Mesenchymal stem cell (in vitro differentiated cells and primary cell): ENCODE data around the gene PTBP2.

Source experiments
- DNase-seq: peaks from one replicate; pipeline ENCODE4 v3.0.0-alpha.2; 2013
- H2AFZ ChIP-seq: one replicate; pipeline ENCODE4 v1.6.1; 2013; ENCODE audit warnings: low read depth, mild to moderate bottlenecking, control low read depth, inconsistent platforms, low read length, moderate library complexity
- H2AK5ac ChIP-seq: 2 replicates; pipeline ENCODE4 v1.6.1; 2013; ENCODE audit warnings: low read length, moderate library complexity, mild to moderate bottlenecking, inconsistent platforms; ENCODE audit not compliant: severe bottlenecking
- H2BK120ac ChIP-seq: one replicate; pipeline ENCODE4 v1.6.1; 2013; ENCODE audit warnings: low read depth, mild to moderate bottlenecking, inconsistent platforms, low read length, moderate library complexity
- H2BK12ac ChIP-seq, 2 experiments: one replicate each; pipeline ENCODE4 v1.6.1; 2013; ENCODE audit warnings: inconsistent platforms in 2 of 2, low read length in 2 of 2, mild to moderate bottlenecking in 2 of 2, moderate library complexity in 2 of 2, control low read depth in 1 of 2
- H2BK15ac ChIP-seq: one replicate; pipeline ENCODE4 v1.6.1; 2013; ENCODE audit warnings: mild to moderate bottlenecking, low read depth, inconsistent platforms; ENCODE audit not compliant: poor library complexity, severe bottlenecking
- H2BK5ac ChIP-seq: 2 replicates; pipeline ENCODE4 v1.6.1; 2013; ENCODE audit warnings: low read depth, mild to moderate bottlenecking, low read length, control low read depth, inconsistent platforms; ENCODE audit not compliant: poor library complexity, severe bottlenecking
- H3K14ac ChIP-seq, 2 experiments: one replicate each; pipeline ENCODE4 v1.6.1; 2013; ENCODE audit warnings: inconsistent platforms in 2 of 2, low read length in 2 of 2, control low read depth in 1 of 2, mild to moderate bottlenecking in 1 of 2, moderate library complexity in 1 of 2
- H3K18ac ChIP-seq, 2 experiments: one replicate each; pipeline ENCODE4 v1.6.1; 2013; ENCODE audit warnings: inconsistent platforms in 2 of 2, low read length in 2 of 2, control low read depth in 1 of 2, low read depth in 1 of 2, mild to moderate bottlenecking in 1 of 2
- H3K23ac ChIP-seq, 2 experiments: one replicate each; pipeline ENCODE4 v1.6.1; 2013; ENCODE audit warnings: inconsistent platforms in 2 of 2, low read length in 2 of 2, mild to moderate bottlenecking in 2 of 2, moderate library complexity in 2 of 2, control low read depth in 1 of 2
- H3K27ac ChIP-seq: 2 replicates; pipeline ENCODE4 v1.5.1; 2013; ENCODE audit warnings: mild to moderate bottlenecking, moderate library complexity, low read length, control low read depth, inconsistent platforms; ENCODE audit not compliant: poor library complexity, severe bottlenecking
- H3K27me3 ChIP-seq, 2 experiments: 2 replicates each; pipeline versions ENCODE4 v1.6.1 to v1.7.0; 2013; ENCODE audit warnings: low read length in 2 of 2, mild to moderate bottlenecking in 2 of 2, moderate library complexity in 2 of 2, control low read depth in 1 of 2, inconsistent platforms in 1 of 2; ENCODE audit not compliant: control insufficient read depth in 1 of 2, insufficient read depth in 1 of 2
- H3K36me3 ChIP-seq, 2 experiments: 2 replicates each; pipeline versions ENCODE4 v1.6.1 to v1.7.0; 2013; ENCODE audit warnings: low read length in 2 of 2, control low read depth in 1 of 2, inconsistent platforms in 1 of 2, low read depth in 1 of 2, mild to moderate bottlenecking in 1 of 2; ENCODE audit not compliant: insufficient read depth in 2 of 2, control insufficient read depth in 1 of 2
- H3K4ac ChIP-seq, 2 experiments: one replicate each; pipeline ENCODE4 v1.6.1; 2013; ENCODE audit warnings: inconsistent platforms in 2 of 2, low read length in 2 of 2, mild to moderate bottlenecking in 2 of 2, moderate library complexity in 2 of 2, control low read depth in 1 of 2, low read depth in 1 of 2
- H3K4me1 ChIP-seq: 2 replicates; pipeline ENCODE4 v1.6.1; 2013; ENCODE audit warnings: low read depth, low read length, control low read depth; ENCODE audit not compliant: control insufficient read depth, insufficient read depth
- H3K4me2 ChIP-seq: 2 replicates; pipeline ENCODE4 v1.6.1; 2013; ENCODE audit warnings: low read length, mild to moderate bottlenecking, inconsistent platforms; ENCODE audit not compliant: poor library complexity, severe bottlenecking
- H3K4me3 ChIP-seq, 2 experiments: 2 replicates each; pipeline versions ENCODE4 v1.5.1 to v1.7.0; 2013; ENCODE audit warnings: low read length in 2 of 2, mild to moderate bottlenecking in 2 of 2, control low read depth in 1 of 2, low read depth in 1 of 2; ENCODE audit not compliant: insufficient read depth in 1 of 2
- H3K79me1 ChIP-seq: replicated peaks from 2 replicates; pipeline ENCODE4 v1.6.1; 2013; ENCODE audit warnings: mild to moderate bottlenecking, control low read depth, low read length, inconsistent platforms; ENCODE audit not compliant: poor library complexity, severe bottlenecking
- H3K9ac ChIP-seq: 2 replicates; pipeline ENCODE4 v1.7.0; 2013; ENCODE audit warnings: mild to moderate bottlenecking, low read length, moderate library complexity
- H3K9me3 ChIP-seq: 2 replicates; pipeline ENCODE4 v1.7.0; 2013; ENCODE audit warnings: mild to moderate bottlenecking, low read length; ENCODE audit not compliant: control insufficient read depth
- H4K8ac ChIP-seq: one replicate; pipeline ENCODE4 v1.6.1; 2013; ENCODE audit warnings: inconsistent platforms, mild to moderate bottlenecking, low read length, moderate library complexity
- H4K91ac ChIP-seq: one replicate; pipeline ENCODE4 v1.6.1; 2013; ENCODE audit warnings: mild to moderate bottlenecking, low read length, inconsistent platforms
- WGBS: methylation state at CpG from one replicate; pipeline ENCODE4 v1.1.7; 2013; ENCODE audit warnings: mixed read lengths; 5-methylcytosine and 5-hydroxymethylcytosine counted together

Gene PTBP2

DNA sequence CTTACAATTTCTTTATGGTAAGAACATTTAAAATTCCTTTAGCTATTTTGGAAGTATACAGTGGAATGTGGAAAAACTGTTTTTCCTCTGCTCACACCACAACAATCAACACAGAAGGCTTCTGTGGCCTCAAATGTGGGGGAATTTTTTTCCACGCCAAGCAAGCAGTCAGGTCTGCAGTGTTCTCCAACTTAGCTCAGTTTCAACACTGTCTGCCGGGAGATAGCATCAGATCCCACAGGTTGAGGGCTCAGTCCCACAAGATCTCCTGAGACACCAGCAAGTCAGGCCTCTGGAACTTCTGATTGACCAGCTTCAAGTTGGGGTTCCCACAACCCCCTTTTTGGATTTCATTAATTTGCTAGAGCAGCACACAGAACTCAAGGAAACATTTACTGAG is 50.3 kb downstream of the PTBP2 start:
- H3K14ac ChIP-seq = no peak overlapping the region
- no peak overlapping the region for H3K4me2 ChIP-seq
- H2BK12ac ChIP-seq = no peak overlapping the region
- no peak for DNase-seq
- H3K9ac ChIP-seq = no peak overlapping the region
- H4K91ac ChIP-seq = no peak overlapping the region
- H3K4me3 ChIP-seq = no peak overlapping the region
- H3K23ac ChIP-seq = no peak overlapping the region
- no peaks in the 10 kb centered on the region for H3K9me3 ChIP-seq
- 99% methylated on average over 2 of the region's 2 CpGs for WGBS
- no peak overlapping the region for H3K18ac ChIP-seq
- no peak overlapping the region for H2AK5ac ChIP-seq
- H2AFZ ChIP-seq = no peak overlapping the region
- H3K27ac ChIP-seq = no peak overlapping the region
- H2BK120ac ChIP-seq = no peak overlapping the region
- no peak overlapping the region for H3K4ac ChIP-seq
- H3K79me1 ChIP-seq = peaks cover 16% of the 10 kb centered on the region
- H3K36me3 ChIP-seq = peaks cover 11 to 67% of the 10 kb centered on the region in 2 experiments
- no peak overlapping the region for H2BK5ac ChIP-seq
- no peaks in the 10 kb centered on the region for H3K27me3 ChIP-seq
- H2BK15ac ChIP-seq = no peak overlapping the region
- no peaks in the 10 kb centered on the region for H3K4me1 ChIP-seq
- no peak overlapping the region for H4K8ac ChIP-seq

DNA sequence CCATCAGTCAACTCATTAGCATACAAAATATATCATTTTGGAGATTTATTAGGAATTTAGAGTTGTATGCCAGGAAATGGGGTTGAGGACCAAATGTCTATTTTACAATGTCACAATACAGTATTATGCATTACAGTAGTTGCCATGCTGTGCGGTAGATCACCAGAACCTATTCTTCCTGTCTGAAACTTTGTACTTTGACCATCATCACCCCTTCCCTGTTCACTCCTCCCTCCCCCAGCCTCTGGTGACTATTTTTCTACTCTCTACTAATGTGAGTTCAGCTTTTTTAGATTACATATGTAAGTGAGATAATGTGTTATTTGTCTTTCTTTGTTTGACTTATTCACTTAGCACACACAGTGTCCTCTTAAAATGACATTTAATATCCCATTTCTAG is 50.8 kb downstream of the PTBP2 start:
- no peak for DNase-seq
- H2AK5ac ChIP-seq = no peak overlapping the region
- H2BK15ac ChIP-seq = no peak overlapping the region
- H3K4me3 ChIP-seq = no peak overlapping the region
- no peak overlapping the region for H3K9ac ChIP-seq
- no peaks in the 10 kb centered on the region for H3K4me1 ChIP-seq
- no peak overlapping the region for H2BK12ac ChIP-seq
- no peak overlapping the region for H3K14ac ChIP-seq
- H3K27ac ChIP-seq = no peak overlapping the region
- H3K23ac ChIP-seq = no peak overlapping the region
- no peaks in the 10 kb centered on the region for H3K9me3 ChIP-seq
- no peak overlapping the region for H2BK120ac ChIP-seq
- H3K4ac ChIP-seq = no peak overlapping the region
- H2BK5ac ChIP-seq = no peak overlapping the region
- H4K8ac ChIP-seq = no peak overlapping the region
- H2AFZ ChIP-seq = no peak overlapping the region
- 100% methylated on average over 1 of the region's 1 CpG for WGBS
- no peak overlapping the region for H3K4me2 ChIP-seq
- H3K36me3 ChIP-seq = peaks cover 11 to 72% of the 10 kb centered on the region in 2 experiments
- H3K27me3 ChIP-seq = no peaks in the 10 kb centered on the region
- H3K79me1 ChIP-seq = peaks cover 16% of the 10 kb centered on the region
- no peak overlapping the region for H4K91ac ChIP-seq
- H3K18ac ChIP-seq = no peak overlapping the region

DNA sequence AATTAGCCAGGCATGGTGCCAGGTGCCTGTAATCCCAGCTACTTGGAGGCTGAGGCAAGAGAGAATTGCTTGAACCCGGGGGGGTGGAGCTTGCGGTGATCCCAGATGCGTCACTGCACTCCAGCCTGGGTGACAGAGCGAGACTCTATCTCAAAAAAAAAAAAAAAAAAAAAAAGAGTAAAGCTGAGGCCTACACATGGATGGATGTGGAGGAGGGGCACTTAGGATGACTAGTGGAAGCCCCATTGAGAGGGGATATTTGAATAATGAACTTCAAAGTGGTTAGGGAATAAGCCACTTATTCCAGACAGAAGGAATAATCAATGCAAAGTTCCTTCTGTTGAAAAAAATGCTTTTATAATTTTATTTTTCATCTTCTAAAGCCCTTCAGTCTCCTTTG is 51.4 kb downstream of the PTBP2 start:
- WGBS = 100% methylated on average over 1 of the region's 4 CpGs
- Histone ChIP-seq H3K4me3 (no peak overlapping the region), H3K9ac (no peak overlapping the region), H3K23ac (no peak overlapping the region), H3K27me3 (no peaks in the 10 kb centered on the region), H2BK120ac (no peak overlapping the region), H3K14ac (no peak overlapping the region), H3K36me3 (peaks cover 11 to 75% of the 10 kb centered on the region in 2 experiments), H2AK5ac (no peak overlapping the region), H2BK15ac (no peak overlapping the region), H4K8ac (no peak overlapping the region), H2AFZ (no peak overlapping the region), H2BK12ac (no peak overlapping the region), H3K79me1 (peaks cover 16% of the 10 kb centered on the region), H3K4ac (no peak overlapping the region), H3K4me1 (no peaks in the 10 kb centered on the region), H4K91ac (no peak overlapping the region), H3K4me2 (no peak overlapping the region), H3K18ac (no peak overlapping the region), H3K27ac (no peak overlapping the region), H3K9me3 (no peaks in the 10 kb centered on the region), H2BK5ac (no peak overlapping the region)
- no peak for DNase-seq

DNA sequence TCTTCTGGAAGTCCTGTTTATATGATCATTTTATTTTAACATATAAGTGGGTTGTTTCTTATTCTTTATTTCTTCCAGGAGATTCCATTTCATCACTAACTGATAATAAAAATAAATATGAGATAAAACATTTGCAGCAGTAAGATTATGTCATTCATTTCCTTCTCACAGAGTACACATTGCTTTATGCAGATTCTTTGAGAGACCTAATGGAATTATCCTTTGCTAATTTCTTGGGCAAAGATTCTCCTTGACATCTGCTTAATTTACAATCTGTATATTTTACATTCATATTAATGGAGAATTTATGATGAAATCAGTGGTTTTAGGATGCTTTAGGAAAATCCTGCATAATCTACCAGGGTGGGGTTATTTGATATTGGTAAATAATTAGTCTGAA is 60.6 kb downstream of the PTBP2 start:
- no peaks in the 10 kb centered on the region for H3K9me3 ChIP-seq
- H3K4me1 ChIP-seq = no peaks in the 10 kb centered on the region
- H4K91ac ChIP-seq = no peak overlapping the region
- no peak overlapping the region for H2BK12ac ChIP-seq
- no peaks in the 10 kb centered on the region for H3K27me3 ChIP-seq
- no peak for DNase-seq
- no peak overlapping the region for H3K9ac ChIP-seq
- H2BK15ac ChIP-seq = no peak overlapping the region
- no peak overlapping the region for H3K23ac ChIP-seq
- peaks cover 13% of the 10 kb centered on the region for H3K79me1 ChIP-seq
- H2AFZ ChIP-seq = no peak overlapping the region
- H2BK5ac ChIP-seq = no peak overlapping the region
- no peak overlapping the region for H3K27ac ChIP-seq
- no peak overlapping the region for H3K18ac ChIP-seq
- H3K4ac ChIP-seq = no peak overlapping the region
- no peak overlapping the region for H3K4me3 ChIP-seq
- peaks cover 4 to 99% of the 10 kb centered on the region in 2 experiments for H3K36me3 ChIP-seq
- no peak overlapping the region for H2BK120ac ChIP-seq
- H3K4me2 ChIP-seq = no peak overlapping the region
- no peak overlapping the region for H2AK5ac ChIP-seq
- H3K14ac ChIP-seq = no peak overlapping the region
- no peak overlapping the region for H4K8ac ChIP-seq
